D721Med (cell line): ENCODE data around the gene CD99L2.

Source experiments
- DNase-seq: peaks from one replicate; pipeline ENCODE4 v3.0.0; 2011; ENCODE audit warnings: low spot score; ENCODE audit not compliant: insufficient read length
- FAIRE-seq: peaks from 2 replicates; lab custom pipeline; 2011; peaks lifted over from hg19 to GRCh38; lab: Jason Lieb, UNC
- TF ChIP-seq, protein P1 (sequence below): IDR thresholded peaks from 2 replicates; pipeline ENCODE4 v1.5.1; 2012; ENCODE audit warnings: mild to moderate bottlenecking, control low read depth; ENCODE audit not compliant: insufficient read depth; ENCODE audit errors: missing control alignments

CD99L2 gene

GRCh38 chrX:150856785-150857184 lies 41.7 kb downstream of the CD99L2 start:
- TF ChIP-seq, protein P1, sequence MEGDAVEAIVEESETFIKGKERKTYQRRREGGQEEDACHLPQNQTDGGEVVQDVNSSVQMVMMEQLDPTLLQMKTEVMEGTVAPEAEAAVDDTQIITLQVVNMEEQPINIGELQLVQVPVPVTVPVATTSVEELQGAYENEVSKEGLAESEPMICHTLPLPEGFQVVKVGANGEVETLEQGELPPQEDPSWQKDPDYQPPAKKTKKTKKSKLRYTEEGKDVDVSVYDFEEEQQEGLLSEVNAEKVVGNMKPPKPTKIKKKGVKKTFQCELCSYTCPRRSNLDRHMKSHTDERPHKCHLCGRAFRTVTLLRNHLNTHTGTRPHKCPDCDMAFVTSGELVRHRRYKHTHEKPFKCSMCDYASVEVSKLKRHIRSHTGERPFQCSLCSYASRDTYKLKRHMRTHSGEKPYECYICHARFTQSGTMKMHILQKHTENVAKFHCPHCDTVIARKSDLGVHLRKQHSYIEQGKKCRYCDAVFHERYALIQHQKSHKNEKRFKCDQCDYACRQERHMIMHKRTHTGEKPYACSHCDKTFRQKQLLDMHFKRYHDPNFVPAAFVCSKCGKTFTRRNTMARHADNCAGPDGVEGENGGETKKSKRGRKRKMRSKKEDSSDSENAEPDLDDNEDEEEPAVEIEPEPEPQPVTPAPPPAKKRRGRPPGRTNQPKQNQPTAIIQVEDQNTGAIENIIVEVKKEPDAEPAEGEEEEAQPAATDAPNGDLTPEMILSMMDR: no peak
- FAIRE-seq: no peak
- DNase-seq: no peak

DNA sequence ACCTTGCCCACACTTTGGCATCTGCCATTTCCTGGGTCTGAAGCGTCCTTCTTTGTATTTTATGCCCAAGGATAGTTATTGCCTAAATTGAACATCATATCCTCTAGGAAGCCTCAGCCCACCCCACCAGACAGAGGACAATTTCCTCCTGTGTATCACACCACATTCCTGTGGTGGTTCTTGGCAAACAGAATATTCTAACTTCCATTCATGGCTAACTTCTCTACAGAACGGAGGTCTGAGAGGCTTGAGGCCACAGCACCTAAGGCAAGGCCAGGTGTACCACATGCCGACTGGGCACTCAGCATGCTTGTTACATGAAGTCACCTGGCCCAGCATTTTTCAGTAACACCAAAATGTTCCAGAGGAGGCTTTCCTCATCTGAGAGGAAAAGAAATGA lies 42.4 kb downstream of the CD99L2 start:
- TF ChIP-seq, protein P1: no peak
- FAIRE-seq: no peak
- no peak for DNase-seq

DNA sequence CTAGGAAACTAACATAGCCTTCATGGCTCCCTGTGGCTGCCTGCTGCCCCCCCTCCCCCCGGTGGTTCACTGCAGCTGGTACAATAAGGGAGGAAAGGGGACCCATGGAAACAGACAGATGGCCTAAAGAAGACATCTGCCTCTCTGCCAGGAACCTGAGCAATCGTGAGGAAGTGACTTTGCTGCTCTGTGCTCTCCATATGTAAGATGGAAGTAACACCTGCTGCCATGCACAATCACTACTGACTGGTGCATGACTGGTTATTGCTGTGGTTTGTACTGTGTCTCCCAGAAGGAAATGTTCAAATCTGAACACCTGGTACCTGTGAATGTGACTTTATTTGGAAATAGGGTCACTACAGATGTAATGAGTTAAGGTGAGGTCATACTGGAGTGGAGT lies 43.6 kb downstream of the CD99L2 start:
- DNase-seq: no peak
- FAIRE-seq: no peak

DNA sequence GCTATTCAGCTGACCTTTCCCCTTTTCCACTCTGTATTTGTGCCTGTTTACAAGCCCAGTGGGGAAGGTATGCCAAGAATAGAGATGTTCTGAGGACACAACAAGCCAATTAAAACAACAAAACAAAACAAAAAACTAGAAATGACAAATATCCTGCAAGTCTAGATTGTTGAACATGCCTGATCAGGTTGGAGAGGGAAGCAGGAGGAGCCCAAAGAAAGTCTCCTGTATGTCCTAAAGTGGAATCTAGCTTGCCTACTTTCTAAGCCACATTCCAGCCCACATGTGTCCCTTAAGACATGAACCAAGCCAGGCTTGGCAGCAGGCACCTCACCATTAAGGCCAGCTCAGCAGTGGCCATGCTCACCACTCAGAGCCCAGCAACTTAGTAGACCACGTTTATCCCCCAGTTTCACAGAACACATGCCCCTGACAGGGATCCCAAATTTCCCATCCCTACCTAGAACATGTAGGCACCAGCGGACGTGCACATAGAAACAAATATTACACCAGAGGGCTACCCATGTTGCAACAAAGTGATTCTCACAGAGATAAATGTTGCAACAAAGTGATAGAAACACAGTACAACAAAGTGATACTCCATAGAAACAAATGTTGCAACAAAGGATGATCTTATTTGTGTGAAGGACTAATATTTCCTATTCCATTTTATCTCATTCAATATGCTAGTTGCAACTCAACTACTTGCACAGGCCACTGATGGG lies 48.3 kb downstream of the CD99L2 start:
- FAIRE-seq: no peak
- DNase-seq: no peak
- TF ChIP-seq, protein P1: no peak

More for the DNA sequence above, 43.6 kb downstream of the CD99L2 start:
- TF ChIP-seq, protein P1: no peak

GRCh38 chrX:150849486-150849885 lies 49.0 kb downstream of the CD99L2 start:
- FAIRE-seq (no peak), DNase-seq (no peak)
- TF ChIP-seq, protein P1: no peak

DNA sequence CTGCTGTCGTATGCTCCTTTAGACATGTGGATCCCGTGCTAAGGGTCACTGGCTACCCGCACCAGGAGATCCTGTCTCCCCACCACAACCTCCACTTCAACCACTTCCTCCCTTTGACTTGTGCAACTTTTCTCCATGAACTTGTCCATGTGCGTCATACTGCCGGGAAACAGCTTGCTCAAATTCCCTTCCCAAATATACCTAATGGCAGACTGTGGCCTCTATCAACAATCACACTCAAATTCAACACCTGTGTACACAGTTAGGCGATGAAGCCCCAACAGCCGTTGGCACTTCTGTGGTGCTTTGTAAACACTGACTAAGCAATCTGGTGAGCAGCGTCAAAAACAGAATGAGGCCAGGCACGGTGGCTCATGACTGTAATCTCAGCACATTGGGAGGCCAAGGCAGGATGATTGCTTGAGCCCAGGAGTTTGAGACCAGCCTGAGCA lies 49.5 kb downstream of the CD99L2 start:
- DNase-seq (no peak), FAIRE-seq (no peak)

More for the DNA sequence above, 49.5 kb downstream of the CD99L2 start:
- TF ChIP-seq, protein P1: no peak
